AG09309 (cell line): ENCODE data around the gene TSKS.

Experiments
- DNase-seq: peaks from one replicate; pipeline ENCODE4 v3.0.0-alpha.2; 2010; ENCODE audit warnings: low read depth
- H3K4me3 ChIP-seq: 2 replicates; pipeline ENCODE4 v1.5.1; 2011; ENCODE audit warnings: mild to moderate bottlenecking, low read depth, low read length, moderate library complexity; ENCODE audit not compliant: control insufficient read depth
- TF ChIP-seq, protein P1 (sequence below): IDR thresholded peaks from 2 replicates; pipeline ENCODE4 v1.5.1; 2011; ENCODE audit warnings: mild to moderate bottlenecking, low read depth, low read length, inconsistent platforms; ENCODE audit not compliant: insufficient read depth, control insufficient read depth; ENCODE audit errors: missing control alignments

TSKS gene

DNA sequence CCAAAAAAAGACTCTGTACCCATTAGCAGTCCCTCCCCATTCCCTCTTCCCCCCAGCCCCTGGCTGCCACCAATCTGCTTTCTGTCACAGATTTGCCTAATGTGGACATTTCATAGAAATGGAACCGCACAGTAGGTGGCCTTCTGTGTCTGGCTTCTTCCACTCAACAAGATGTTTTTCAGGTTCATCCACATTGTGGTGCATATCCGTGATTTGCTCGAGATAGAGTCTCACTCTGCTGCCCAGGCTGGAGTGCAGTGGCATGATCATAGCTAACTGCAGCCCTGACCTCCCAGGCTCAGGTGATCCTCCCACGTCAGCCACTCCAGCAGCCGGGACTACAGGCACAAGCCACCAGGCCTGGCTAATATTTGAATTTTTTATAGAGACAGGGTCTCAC lies 24.6 kb upstream of the TSKS start:
- no peak for DNase-seq
- no peak overlapping the region for H3K4me3 ChIP-seq
- TF ChIP-seq, protein P1, sequence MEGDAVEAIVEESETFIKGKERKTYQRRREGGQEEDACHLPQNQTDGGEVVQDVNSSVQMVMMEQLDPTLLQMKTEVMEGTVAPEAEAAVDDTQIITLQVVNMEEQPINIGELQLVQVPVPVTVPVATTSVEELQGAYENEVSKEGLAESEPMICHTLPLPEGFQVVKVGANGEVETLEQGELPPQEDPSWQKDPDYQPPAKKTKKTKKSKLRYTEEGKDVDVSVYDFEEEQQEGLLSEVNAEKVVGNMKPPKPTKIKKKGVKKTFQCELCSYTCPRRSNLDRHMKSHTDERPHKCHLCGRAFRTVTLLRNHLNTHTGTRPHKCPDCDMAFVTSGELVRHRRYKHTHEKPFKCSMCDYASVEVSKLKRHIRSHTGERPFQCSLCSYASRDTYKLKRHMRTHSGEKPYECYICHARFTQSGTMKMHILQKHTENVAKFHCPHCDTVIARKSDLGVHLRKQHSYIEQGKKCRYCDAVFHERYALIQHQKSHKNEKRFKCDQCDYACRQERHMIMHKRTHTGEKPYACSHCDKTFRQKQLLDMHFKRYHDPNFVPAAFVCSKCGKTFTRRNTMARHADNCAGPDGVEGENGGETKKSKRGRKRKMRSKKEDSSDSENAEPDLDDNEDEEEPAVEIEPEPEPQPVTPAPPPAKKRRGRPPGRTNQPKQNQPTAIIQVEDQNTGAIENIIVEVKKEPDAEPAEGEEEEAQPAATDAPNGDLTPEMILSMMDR, result no peak

DNA sequence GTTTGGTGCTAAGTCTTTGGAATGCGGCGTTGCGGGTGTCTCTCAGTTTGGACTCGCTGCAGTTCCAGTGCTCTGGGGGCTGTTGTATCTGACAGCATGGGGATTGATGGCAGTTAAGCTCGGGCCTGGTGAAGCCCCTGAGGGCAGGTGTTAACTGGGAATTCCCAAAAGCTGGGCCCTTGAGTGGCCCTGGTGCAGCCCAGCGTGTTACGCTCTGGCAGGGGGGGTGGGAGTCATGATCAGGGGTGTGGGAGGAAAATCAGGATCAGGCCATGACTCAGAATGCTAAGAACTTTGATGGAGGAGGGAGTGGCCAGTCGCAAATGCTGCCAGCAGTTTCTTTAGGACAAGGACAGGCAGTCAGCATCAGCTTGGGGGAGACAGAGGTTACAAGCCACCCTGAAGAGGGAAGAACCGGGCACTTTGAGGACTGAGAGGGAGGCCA lies 23.3 kb upstream of the TSKS start:
- TF ChIP-seq, protein P1, result no peak
- peak; percentile 21 for DNase-seq
- no peak overlapping the region for H3K4me3 ChIP-seq

DNA sequence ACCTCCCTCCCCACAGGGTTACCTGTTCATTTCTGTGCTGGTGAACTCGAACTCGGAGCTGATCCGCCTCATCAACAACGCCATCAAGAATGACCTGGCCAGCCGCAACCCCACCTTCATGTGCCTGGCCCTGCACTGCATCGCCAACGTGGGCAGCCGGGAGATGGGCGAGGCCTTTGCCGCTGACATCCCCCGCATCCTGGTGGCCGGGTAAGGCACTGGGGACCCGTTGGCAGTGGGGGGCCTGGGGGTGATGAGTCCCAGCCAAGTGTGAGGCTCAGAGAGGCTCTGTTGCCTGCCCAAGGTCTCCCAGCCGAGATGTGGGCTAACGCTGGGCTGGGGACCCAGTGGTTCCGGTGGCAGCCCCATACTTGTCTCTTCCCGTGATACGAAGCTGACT lies 19.4 kb upstream of the TSKS start:
- TF ChIP-seq, protein P1, result no peak
- DNase-seq, result no peak
- H3K4me3 ChIP-seq, result no peak overlapping the region

DNA sequence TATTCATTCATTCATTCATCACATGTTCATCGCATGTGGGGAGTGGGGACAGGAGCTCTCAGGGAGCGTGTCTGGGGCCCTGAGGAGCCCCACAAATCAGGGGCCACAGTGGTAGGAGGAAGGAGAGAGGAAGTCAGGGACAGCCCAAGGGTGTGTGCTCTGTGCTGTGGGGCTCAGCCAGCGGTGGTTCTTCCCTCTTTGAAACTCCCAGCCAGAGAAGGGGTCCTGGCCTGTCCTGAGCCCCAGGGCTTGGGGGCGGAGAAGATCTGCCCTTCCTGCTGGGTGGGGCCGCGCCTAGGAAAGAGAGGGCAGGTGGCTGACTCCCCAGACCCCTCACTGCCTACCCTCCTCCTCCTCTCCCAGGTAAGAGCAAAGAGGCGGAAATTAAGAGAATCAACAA lies 18.3 kb upstream of the TSKS start:
- TF ChIP-seq, protein P1, result no peak
- no peak for DNase-seq
- H3K4me3 ChIP-seq, result no peak overlapping the region

DNA sequence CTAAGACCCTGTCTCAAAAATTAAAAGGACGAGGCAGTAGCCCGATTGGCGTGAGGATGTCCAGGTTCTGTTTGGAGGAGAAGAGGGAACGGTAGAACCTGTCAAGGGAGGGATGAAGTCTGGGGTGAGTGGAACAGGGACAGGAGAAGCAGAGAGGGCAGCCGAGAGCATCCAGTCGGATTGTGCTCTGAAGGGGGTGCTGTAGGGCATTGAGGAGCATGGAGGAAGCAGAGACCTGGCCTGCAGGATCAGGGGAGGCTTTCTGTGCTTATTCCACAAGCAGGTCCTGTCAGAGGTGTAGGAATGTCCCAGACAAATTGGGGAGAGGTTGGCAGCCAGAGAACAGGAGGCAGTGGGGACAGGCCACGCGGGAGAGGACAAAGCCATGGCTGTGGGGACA lies 17.8 kb upstream of the TSKS start:
- DNase-seq, result no peak
- no peak overlapping the region for H3K4me3 ChIP-seq
- TF ChIP-seq, protein P1, result no peak

- TF ChIP-seq, protein P1, result no peak
- DNase-seq, result no peak
- H3K4me3 ChIP-seq, result no peak overlapping the region
These were observed 16.8 kb upstream of the TSKS start for GRCh38 chr19:49779731-49780555.

DNA sequence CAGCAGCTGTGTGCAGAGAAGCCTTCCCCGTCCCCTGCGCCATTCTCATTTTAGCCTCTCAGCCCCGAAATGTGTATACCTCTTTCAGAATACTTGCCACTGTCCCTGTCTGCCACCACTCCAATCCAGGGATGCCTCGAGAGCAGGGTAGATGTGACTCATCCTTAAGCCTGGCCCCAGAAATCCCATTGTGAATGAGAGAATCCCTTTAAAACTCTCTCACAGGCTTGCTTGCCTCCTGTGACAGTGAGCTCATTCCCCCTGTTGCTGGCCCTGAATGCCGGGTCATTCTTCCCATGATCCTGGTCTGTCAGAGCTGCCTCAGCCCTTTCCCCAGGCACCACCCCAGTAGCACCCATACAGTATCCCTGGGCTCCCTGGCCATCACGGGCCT lies 13.3 kb upstream of the TSKS start:
- no peak for DNase-seq
- H3K4me3 ChIP-seq, result no peak overlapping the region
- TF ChIP-seq, protein P1, result no peak
